ENCODE results near the gene BCL2A1.
"Not testable (repeated sequence)": the region's sequence is repeated elsewhere in the genome, so short reads cannot be mapped to it uniquely, and the experiment has no call there.

Gene BCL2A1

DNA sequence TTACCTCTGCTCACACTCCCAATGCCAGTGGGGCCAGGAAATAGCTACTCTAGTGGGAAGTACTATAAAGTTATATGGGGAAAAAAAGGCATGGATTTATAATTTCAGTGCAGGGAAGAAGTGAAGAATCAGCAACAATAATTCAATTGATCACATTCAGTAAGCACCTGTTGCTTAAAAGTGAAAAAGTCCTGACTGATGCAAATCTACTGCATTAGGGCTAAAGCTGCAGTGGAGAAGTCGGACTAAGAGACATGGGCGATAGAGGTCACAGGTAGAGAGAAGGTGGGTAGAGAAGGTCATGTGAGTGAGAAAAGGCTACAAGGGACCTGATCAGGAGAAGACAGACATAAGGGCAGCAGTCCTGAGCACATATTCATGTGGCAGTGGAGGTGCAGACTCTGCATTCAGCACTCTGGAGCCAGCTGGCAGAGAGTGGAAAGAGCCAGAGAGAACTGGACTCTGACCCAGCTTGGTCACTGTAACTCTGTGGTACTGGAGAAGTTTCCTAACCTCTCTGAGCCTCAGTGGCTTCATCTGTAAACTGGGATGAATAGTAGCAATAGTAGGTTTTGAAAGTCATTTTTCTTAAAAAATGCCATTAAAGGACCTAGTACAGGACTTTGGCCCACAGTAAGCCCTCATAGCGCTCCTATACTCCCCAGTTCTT lies 17.6 kb upstream of the BCL2A1 start:
- no peak for DNase-seq

DNA sequence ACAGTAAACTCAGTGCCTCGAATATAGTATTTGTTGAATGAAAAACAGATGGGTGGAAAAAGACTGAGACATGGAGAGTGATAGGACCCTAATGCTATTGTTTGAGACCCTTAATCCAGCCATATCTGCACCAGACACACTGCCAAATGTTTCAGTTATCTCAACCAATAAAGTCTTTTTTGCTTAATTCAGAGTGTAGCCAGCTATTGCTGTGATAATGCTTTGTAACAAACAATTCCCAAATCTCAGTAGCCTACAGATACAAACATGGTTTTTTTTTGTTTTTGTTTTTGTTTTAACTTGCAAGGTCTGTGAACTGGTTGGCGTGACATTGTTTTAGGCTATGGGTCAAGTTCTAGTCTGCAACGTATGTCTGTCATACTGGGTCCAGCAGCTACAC lies 17.0 kb upstream of the BCL2A1 start:
- DNase-seq, result no peak

DNA sequence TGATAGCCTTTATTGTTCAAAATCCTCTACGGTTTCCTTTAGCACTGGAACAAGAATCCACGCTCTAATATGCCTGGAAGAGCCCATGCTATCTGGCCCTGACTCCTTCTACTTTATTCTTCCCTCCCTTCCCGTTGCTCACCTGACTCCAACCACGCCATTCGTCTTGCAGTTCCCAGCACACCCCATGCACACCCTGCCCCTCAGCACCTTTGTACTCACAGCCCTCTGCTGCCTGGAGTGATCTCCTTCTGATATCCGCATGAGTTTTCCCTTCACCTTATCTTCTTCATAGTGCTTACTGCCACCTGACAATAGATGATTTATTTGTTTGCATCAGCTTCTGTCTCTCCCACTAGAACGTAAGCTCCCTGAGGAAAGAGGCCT lies 16.6 kb upstream of the BCL2A1 start:
- no peak for DNase-seq

DNA sequence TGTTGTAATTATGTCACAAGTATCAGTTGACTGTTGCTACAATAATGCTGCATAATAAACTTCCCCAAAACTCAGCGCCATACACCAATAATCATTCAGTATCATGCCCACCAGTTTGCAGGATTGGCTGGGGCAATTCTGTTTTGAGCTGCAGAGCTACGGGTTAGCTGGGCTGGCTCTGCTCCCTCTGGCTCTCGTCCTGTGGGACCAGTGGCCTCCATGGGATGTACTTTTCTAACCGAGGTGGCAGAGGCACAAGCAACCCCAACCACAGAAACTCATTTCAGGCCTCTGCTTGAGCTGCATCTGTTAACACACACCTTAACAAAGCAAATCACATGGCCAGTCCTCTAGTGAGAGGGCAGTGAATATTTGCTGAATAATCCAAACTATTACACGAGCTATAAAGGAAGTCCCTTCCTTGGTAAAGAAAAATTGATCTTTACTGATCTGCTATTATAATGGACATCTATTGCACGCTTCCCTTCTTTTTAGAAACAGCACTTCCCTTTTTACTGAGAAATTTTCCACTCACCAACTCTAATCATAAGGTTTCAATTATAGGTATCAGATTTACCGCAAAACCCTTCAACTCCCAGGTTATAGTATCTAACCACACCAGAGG lies 10.9 kb upstream of the BCL2A1 start:
- no peak for DNase-seq

DNA sequence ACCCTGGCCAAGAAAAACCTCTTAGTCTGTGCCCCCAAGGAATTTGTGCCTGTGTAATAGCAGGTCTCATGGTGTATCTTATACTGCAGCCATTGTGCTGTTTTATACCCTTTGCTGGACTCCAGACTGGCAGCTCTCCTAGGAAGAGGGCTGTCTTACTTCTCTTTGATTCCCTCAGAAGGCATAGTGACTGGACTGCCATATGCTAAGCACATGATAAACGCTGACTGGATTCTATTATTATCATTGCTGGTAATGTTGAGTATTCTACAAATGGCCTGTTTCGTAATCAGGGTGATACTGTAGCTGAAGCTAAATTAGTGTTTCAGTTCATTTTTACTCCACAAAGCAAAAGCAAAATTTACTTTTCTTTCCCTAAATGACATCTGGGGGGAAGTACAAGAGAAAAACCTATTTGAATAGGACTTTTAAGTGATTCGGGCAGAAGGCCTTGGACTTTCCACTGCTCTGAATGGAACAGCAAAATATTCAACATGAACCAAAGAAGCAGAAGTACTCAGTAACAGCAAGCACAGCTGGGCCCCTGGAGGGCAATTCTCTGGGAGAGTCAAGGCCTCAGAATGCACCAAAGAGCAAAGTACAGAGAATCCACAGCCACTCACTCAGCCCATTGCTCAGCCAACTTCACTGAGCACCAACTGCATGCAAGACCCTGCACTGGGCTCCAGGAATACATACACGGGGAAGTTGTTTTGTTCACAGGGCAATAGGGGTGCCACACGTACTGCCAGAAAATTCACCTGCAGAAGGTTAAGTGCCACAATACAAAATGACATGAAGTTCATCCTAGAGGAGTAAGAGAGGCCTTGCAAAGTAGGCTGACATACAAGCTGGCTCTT lies 7.9 kb upstream of the BCL2A1 start:
- no peak for DNase-seq

DNA sequence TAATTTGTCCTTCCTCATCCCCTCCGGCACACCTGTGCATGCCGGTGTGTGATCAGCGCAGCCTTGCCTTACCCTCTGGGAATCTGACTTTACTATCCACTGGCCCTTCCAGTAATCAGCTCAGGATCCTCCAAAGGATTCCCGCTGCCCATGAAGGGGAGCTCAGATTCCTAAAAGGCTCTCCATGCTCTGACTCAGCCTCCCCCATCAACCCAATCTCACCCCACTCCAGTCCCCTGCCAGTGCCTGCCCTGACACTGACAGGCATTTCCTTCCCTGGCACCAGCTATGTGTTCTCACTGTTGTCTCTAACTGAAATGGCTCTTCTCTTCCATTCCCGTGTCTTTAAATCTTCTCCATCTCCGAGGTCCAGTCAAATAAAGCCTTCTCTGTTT lies 7.3 kb upstream of the BCL2A1 start:
- no peak for DNase-seq

DNA sequence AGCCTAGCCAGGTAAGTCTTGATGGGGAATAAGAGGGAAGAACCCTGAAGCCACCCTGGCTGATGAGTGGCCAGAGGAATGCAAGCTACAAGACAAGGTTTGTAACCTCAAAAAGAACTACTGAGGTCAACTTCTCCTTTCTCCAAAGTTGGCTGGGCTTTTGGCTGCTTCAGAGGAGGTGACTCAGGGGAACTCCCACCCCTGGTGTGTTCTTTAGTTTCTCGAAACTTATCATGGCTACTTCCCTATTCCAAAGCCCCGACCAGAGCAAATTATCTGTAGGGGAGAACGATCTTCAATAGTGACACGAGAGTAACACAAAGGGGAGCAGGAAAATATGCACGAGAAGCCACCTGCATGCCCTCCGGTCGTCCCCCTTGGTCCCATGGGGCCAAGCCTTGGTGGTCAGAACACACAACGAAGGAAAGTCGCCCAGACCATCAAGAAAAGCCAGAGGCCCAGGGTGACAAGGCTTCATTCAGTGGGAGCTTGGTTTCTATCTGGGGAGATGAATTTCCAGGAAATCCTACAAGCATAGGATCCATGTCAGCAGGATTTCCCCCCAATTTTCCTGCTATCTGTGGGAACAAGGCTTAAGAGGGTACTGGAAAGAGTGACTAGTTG lies 6.5 kb upstream of the BCL2A1 start:
- DNase-seq, result no peak

DNA sequence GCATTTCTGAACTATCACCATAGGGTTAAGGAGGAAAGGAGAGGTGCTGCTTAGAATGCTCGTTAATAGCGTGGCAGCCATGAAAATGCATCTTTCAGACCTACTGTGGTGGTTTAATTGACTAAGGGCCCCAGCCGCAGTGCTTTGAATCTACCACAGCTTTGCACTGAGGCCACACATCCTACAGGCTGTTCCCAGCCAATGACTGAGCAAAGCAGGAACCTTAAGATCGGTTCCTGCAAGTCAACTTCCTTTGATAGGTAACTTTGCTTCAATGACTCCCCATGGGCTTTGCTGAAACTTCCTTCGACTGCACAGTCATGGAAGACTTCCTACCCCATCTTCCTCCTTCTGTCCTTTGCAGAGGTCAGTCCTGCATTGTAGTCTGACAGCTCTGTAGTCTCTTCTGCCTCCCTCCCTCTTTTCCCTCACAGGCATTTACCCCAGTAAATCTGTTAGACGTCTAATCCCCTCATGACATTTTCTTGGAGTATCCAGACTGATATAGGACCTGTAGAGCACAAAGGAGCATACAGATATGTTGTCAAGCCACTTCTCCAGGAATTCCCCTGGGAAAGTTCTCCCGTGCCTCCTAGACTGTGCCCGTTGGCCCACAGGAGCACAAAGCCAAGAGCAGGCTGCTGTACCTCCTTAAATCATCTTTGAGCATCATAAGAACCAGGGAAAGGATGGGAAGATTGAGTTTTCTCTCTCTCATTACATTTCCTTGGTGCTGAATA lies 2.6 kb upstream of the BCL2A1 start:
- DNase-seq, result no peak

DNA sequence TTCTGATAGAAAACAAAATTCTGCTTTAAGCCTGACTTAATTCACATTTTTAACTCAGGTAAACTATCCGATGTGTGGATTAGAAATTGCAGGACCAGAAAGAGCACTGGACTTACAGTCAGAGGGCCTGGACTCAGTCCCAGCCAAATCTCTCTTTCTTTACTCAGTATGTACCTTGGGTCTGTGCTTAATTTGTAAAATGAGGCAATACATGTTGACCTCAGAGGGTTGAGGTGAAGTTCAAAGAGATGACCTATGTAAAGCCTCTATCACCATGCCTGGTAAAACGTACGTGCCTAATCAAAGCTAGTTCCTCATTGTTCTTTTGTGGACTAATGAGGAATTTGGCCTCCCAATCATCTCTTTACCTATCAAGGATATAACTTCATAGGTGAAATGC lies 1.9 kb upstream of the BCL2A1 start:
- no peak for DNase-seq

DNA sequence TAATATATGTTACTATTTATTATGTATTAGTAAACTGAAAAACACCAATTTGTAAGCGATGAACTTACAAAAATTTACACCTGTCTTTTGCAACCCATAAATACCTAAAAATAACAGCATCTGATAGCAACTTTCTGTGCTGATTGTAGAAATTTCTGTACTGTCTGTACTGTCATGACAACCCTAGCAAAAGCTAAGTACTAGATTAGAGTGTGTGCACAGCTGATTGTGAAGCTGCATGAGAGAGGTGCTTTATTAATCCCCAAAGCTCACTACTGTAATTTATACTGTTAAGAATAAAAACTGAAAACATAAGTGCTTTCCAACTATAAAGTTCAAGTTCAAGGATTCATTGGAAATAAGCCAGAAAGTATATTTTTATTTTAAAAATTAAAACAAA lies 815 bp downstream of the BCL2A1 start:
- DNase-seq, result no peak

DNA sequence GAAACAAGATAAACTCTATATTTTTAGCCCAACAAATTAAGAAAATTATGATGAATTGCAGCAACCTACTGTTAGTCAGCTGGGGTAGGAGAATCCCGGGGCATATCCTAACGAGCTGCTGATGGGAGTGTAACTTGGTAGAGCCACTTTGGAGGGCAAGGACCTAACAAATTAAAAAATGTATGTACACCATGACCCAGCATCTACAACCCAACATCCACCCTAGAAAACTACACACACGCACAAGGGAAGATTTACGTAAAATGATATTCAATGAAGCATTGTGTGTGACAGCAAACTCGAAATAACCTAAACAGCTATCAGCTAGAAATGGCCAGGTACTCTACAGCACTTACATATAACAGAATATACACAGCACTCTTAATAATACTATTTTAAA lies 1.9 kb downstream of the BCL2A1 start:
- no peak for DNase-seq

DNA sequence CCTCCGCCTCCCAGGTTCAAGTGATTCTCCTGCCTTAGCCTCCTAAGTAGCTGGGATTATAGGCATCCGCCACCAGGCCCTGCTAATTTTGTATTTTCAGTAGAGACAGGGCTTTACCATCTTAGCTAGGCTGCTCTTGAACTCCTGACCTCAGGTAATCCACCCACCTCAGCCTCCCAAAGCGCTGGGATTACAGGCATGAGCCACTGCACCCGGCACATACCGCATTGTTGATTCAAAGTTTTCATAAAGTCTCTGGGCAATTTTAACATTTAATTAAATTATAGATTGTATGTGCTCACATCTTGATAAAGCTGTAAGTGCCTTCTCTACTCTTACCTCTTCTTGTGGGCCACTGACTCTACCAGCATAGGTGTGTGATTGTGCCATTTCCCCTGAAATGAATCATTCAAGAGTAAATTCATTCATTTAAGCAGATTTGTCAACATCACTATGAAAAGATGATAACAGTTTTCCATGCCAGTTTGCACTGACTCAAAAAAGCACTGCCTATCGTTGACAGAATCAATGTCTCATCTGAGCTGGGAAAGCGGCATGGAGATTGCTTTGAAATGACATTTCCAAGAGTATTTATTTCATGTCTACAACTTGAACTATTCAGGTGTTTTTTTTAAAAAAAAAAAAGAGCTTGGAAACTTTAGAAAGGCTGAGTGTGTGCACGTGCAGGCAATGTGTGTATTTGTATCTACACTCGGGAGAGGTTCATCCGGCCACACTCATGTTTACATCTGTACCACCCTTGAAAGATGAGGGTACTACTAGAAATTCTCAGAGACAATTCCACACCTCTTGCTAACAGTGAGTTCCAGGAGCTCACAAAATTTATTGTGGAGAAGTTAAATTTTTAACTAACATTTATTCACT lies 3.5 kb downstream of the BCL2A1 start:
- peak; percentile 36 to 49 for DNase-seq

DNA sequence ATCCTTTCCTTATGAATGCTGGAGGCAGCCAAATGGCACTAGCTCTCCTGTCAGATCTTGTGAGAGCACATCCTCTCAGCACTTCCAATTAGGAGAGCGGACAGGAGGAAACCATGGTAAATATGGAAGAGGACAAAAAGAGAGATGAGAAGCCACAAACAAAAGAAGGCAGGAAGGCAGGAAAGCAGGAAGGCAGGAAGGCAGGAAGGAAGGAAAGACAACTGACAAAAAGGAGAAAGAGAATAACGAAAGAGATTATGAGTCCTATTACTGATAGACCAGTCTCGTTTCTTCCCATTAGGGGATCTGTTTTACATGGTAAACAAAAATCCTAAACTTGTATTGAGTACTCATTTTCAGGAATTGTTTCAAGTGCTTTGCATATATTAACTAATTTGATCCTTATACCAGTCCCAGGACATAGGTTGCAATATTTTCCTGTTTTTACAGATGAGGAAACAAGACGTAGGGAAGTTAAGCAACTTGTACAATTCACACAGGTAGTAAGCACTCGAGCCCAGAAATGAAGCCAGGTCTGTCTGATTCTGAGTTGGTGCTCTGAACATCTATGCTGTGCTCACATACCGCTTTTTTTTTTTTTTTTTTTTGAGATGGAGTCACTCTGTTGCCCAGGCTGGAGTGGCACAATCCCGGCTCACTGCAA lies 4.2 kb downstream of the BCL2A1 start:
- DNase-seq, result no peak

DNA sequence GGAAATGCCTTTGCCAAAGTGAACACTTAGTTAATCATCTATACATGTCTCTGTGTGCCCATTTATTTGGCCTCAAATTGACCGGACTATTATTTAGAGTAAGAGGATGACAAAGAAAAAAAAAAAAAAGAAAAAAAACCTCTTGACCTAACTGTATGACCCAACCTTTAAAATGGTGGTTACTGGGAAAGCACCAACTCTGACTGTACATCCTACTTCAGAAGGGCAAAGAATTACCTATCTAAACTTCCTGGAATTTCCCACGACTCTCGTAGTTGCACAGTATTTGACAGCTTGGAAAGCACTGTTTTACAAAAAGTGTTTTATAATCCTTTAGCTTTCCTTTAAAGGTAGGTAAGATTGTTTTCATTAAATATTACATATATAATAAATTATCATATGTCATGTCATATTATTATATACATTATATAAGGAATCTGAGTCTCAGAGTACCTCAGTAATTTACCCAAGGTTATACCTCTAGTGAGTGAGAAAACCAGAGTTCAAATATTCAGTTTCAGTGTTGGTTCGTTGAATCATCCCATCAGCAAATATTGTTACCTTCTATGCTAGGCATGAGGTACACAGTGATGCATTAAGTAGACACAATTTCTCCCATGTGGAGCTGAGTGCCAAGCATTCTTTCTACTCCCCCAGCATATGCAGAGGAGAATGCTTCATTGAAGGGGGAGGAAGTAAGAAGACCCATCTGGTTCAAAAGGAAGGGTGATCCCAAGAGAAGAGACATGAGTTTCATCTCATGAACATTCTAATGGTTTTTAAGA lies 5.0 kb downstream of the BCL2A1 start:
- DNase-seq, result no peak

DNA sequence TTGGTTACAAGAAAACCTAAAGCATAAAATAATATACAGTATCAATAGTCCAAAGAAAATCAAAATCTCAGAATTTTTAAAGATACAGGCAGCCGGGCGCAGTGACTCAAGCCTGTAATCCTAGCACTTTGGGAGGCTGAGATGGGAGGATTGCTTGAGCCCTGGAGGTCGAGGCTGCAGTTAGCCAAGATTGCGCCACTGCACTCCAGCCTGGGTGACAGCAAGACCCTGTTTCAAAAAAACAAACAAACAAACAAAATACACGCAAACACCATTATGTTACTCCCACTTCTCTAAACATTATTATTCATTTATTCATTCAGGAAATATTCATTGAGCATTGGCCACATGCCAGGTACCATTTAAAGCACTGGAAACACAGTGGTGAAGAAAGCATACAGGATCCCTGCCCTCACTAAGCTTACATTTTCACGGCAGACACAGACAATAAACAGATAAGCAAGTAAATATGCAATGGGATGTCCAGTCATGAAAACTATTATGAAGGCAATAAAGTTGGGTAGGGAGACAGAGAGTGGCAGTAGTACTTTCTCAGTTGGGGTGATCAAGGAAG lies 6.7 kb downstream of the BCL2A1 start:
- DNase-seq, result no peak

DNA sequence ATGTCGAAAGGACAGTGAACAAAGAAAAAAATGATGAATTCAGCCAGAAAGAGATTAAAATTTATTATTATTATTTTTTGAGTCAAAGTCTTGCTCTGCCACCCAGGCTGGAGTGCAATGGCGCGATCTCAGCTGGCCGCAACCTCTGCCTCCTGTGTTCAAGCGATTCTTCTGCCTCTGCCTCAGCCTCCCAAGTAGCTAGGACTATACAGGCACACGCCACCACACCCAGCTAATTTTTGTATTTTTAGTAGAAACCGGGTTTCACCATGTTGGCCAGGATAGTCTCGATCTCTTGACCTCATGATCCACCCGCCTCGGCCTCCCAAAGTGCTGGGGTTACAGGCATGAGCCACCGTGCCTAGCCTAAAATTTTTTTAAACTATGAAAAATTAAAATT lies 8.1 kb downstream of the BCL2A1 start:
- DNase-seq, result not testable (repeated sequence)

DNA sequence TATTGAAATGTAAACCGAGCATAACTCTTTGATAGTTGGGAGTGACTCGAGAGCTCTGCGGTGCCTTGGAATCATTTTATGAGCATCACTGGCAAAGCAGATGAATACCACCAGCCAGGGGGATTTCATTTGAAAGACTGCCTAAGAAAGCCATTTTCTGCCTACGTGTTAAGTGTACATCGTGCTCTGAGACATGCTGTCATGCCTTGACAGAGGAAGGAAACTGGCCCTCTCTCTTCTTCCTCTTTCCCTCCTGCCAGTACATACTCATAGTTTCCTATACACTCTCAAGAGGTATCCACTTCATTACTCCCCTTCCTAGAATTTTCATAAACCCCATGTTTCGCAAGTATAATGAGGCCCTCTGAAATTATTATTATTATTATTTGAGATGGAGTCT lies 8.8 kb downstream of the BCL2A1 start:
- no peak for DNase-seq

DNA sequence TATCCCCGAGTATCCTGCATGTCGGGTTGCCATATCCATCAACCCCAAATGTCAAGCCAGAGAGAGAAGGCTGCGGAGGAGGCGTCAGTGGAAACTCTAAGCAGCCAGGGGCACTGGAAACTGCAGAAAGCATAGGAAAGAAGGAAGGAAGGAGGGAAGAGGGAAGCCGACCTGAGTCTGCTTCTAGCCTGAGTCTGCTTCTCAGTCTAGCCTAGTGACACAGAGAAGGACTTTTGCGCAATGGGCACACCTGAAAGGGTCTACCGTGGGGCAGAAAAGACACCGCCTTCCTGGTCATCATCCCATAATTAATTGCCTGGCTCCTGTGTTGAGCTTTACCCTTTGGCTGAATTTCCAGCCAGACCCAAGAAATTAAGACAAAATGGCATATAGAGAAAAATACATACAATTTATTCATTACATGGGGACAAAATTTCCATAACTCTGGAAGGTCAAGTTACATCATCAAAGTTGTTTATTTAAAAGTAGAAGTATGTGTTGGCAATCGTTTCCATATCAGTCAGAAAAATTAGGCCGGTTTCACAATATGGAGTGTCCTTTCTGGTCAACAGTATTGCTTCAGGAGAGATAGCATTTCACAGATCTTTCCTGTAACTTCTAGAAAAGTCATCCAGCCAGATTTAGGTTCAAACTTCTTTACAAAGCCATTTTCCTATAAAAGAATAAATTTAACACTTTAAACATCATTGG lies 10.3 kb downstream of the BCL2A1 start:
- DNase-seq, result no peak

DNA sequence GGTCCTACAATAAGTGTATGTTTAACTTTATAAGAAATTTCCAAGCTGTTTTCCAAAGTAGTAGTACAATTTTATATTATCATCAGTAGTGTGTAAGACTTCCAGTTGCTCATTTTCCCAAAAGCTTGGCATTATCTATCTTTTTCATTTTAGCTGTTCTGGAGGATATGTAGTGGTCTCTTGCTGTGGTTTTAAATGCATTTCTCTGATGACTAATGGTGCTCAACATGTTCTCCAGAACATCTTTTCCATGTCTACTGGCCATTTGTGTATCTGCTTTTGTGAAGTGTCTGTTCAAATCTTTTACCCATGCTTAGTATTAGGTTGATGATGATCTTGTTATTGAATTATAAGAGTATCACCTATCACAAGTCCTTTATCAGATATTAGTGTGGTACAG lies 13.3 kb downstream of the BCL2A1 start:
- DNase-seq, result no peak
